ENCODE data around the gene LRMDA. TPM values are rescaled to one million over a fixed set of nuclear protein-coding genes. Genes with fewer than 3 reads are reported as not detected.

Gene LRMDA
- total RNA-seq, 4 donors from 2014 or later, result 0.76 to 6.4 (median 1.3) TPM

DNA sequence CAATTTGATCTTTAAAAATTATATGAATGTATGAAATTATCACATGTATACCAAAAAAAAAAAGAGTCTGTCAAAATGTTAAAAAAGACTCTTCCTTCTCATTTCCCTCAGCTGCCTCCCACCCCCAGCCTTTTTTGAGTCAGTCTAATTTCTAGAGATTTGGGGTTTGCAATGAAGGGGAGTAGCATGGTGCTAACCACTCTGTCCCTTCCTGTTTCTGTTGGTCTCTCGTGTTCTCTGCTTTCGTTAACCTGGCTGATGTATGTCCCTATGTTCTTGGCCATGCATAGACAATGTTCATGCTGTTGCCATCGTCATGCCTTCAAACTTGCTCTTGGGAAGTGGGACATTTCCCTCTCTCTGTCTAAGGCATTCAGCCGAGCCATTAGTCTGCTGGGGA is 474.1 kb downstream of the LRMDA start:
- WGBS, 2 donors, result 90 to 95% methylated on average over 4 of the region's 4 CpGs
- intact Hi-C loops (cut with DNase I; ENCODE audit: low total_unique reads), result no loop called here
- TF ChIP-seq, protein P1, sequence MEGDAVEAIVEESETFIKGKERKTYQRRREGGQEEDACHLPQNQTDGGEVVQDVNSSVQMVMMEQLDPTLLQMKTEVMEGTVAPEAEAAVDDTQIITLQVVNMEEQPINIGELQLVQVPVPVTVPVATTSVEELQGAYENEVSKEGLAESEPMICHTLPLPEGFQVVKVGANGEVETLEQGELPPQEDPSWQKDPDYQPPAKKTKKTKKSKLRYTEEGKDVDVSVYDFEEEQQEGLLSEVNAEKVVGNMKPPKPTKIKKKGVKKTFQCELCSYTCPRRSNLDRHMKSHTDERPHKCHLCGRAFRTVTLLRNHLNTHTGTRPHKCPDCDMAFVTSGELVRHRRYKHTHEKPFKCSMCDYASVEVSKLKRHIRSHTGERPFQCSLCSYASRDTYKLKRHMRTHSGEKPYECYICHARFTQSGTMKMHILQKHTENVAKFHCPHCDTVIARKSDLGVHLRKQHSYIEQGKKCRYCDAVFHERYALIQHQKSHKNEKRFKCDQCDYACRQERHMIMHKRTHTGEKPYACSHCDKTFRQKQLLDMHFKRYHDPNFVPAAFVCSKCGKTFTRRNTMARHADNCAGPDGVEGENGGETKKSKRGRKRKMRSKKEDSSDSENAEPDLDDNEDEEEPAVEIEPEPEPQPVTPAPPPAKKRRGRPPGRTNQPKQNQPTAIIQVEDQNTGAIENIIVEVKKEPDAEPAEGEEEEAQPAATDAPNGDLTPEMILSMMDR (IDR thresholded peaks at IDR 0.05), result no peak
- TF ChIP-seq POLR2A (IDR thresholded peaks at IDR 0.05), result no peak
- DNase-seq (ENCODE audit: low spot score in 2 of 2), result no peak
- H3K4me3 ChIP-seq (ENCODE audit: low read depth, poor library complexity, severe bottlenecking), result no peak overlapping the region

DNA sequence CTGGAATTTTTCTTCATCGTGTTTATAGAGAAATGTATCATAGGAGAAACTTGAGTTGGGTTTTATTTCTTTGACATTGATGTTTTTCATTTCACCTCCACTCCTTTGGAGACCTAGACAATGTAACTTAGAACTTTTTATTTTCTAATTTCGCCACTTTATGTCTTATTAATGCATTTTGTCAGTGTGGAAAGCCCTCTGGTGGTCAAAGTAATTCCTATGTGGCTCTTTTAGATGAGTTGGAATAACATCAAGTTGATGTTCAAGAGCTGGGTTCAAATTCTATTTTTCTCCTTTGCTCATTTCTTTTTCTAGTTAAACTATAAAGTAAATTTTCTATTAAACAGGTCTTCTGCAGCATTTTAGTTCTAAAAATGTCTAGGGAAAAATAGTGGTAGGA is 478.6 kb downstream of the LRMDA start:
- TF ChIP-seq, protein P1 (IDR thresholded peaks at IDR 0.05), result no peak
- TF ChIP-seq POLR2A (IDR thresholded peaks at IDR 0.05), result no peak
- H3K4me3 ChIP-seq (ENCODE audit: low read depth, poor library complexity, severe bottlenecking), result no peak overlapping the region
- 59 to 61% methylated on average over 2 of the region's 2 CpGs for WGBS, 2 donors
- intact Hi-C loops (cut with DNase I; ENCODE audit: low total_unique reads), result no loop called here
- DNase-seq (ENCODE audit: low spot score in 2 of 2), result no peak

DNA sequence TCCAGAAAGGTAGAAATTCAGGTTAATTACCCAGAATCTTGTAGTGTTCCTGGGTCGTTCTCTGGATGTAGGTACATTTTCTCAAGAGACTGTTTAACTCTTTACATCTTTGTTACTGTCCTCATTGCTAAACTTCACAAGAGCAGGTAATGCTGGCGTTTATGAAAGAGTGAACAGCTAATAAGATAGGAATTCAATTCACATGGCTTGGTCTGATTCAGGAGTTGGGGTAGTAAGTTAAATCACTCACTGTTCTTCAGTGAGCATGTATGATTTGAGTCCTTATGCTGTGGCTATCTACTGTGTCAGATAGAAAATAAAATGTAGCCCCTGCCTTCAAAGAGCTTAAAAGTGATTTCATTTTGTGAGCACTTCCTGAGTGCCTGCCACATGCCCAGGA is 480.0 kb downstream of the LRMDA start:
- H3K4me3 ChIP-seq (ENCODE audit: low read depth, poor library complexity, severe bottlenecking), result no peak overlapping the region
- intact Hi-C loops (cut with DNase I; ENCODE audit: low total_unique reads), result no loop called here
- 75 to 78% methylated on average over 2 of the region's 2 CpGs for WGBS, 2 donors
- DNase-seq (ENCODE audit: low spot score in 2 of 2), result no peak
- TF ChIP-seq POLR2A (IDR thresholded peaks at IDR 0.05), result no peak
- TF ChIP-seq, protein P1 (IDR thresholded peaks at IDR 0.05), result no peak

DNA sequence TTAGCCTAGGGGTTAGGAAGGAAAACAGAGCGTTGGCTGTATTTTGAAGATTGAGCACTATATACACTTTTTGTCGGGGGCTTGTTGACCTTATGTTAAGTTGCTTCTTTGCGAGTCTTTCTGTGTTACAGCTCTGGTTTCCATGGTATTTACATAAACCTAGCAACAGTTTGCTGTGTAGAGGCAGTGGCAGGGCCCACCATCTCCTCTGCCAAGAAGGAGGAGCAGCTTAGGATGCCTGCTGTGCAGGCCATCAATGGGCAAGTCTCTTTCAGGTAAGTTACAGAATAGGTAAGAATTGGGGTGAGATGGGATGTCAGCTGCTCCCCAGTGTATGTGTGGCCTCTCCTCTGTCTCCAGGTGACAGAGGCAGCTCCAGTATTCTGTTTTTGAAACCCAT is 485.5 kb downstream of the LRMDA start:
- intact Hi-C loops (cut with DNase I; ENCODE audit: low total_unique reads), result no loop called here
- no peak for DNase-seq (ENCODE audit: low spot score in 2 of 2)
- TF ChIP-seq, protein P1 (IDR thresholded peaks at IDR 0.05), result no peak
- no peak for TF ChIP-seq POLR2A (IDR thresholded peaks at IDR 0.05)
- WGBS, 2 donors, result 70 to 80% methylated on average over 3 of the region's 3 CpGs
- H3K4me3 ChIP-seq (ENCODE audit: low read depth, poor library complexity, severe bottlenecking), result no peak overlapping the region

DNA sequence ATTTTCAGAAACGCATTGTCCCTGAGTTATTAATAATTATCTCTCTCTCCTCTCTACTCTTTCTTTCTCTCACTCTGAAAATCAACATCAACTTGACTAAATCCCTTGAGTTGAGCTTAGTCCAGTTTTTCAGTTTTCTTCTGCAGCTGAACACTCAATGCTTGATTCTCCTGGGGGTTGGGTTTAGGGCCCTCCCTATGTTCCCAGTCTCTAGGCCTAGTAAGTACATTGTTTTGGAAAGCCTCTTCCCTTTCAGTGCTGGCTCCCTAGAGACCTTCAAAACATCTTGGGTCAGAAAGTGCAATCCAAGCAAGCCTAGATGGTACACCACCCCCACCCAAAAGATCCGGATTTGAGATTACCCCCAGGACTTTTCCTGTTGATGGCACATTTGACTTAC is 488.5 kb downstream of the LRMDA start:
- intact Hi-C loops (cut with DNase I; ENCODE audit: low total_unique reads), result no loop called here
- no peak overlapping the region for H3K4me3 ChIP-seq (ENCODE audit: low read depth, poor library complexity, severe bottlenecking)
- no peak for TF ChIP-seq POLR2A (IDR thresholded peaks at IDR 0.05)
- TF ChIP-seq, protein P1 (IDR thresholded peaks at IDR 0.05), result no peak
- no peak for DNase-seq (ENCODE audit: low spot score in 2 of 2)
- WGBS, 2 donors, result 59 to 84% methylated on average over 2 of the region's 2 CpGs

DNA sequence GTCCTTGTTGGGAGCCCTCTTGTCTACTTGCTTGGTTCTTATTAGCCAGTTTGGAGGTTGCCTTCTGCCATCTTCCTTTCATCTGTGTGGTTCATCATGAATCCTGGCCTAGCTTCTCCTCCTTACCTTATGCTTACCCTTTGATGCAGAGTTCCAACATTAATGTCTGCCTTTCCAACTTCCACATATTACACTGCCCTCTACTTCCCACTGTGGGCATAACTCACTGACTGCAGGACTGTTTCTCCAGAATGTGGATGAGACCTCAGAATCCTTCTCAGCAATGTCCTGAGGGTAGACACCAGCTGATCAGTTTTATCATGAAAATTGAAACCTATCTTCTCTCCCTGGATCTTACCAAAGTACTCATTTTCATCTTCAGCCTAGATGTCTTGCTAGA is 491.0 kb downstream of the LRMDA start:
- TF ChIP-seq, protein P1 (IDR thresholded peaks at IDR 0.05), result no peak
- no peak for TF ChIP-seq POLR2A (IDR thresholded peaks at IDR 0.05)
- intact Hi-C loops (cut with DNase I; ENCODE audit: low total_unique reads), result no loop called here
- no peak for DNase-seq (ENCODE audit: low spot score in 2 of 2)
- H3K4me3 ChIP-seq (ENCODE audit: low read depth, poor library complexity, severe bottlenecking), result no peak overlapping the region
